HL-60 (cell line): ENCODE data around the gene TRIM67.

ENCODE experiments used
- DNase-seq, 2 experiments: peaks; one replicate each; pipeline ENCODE4 v3.0.0-alpha.2; 2010 to 2020; ENCODE audit warnings: low read depth in 1 of 2, low spot score in 1 of 2
- H3K27ac ChIP-seq: fragments of 250-450 bp; sonication (Bioruptor Pico); replicated peaks from 2 replicates; pipeline ENCODE4 v1.5.1; 2020; ENCODE audit warnings: mild to moderate bottlenecking, moderate library complexity
- H3K27me3 ChIP-seq: fragments of 250-450 bp; sonication (Bioruptor Pico); 2 replicates; pipeline ENCODE4 v1.5.1; 2021; ENCODE audit warnings: mild to moderate bottlenecking, moderate library complexity; ENCODE audit not compliant: insufficient read depth, poor library complexity, severe bottlenecking
- H3K4me3 ChIP-seq: replicated peaks from 2 replicates; pipeline ENCODE4 v1.5.1; 2011; ENCODE audit warnings: mild to moderate bottlenecking, control low read depth, low read length; ENCODE audit not compliant: insufficient read depth
- GABPA ChIP-seq: IDR thresholded peaks from 2 replicates; pipeline ENCODE4 v1.6.1; 2012; ENCODE audit warnings: low read depth
- POLR2AphosphoS5 ChIP-seq: IDR thresholded peaks from 2 replicates; pipeline ENCODE4 v1.6.1; 2012; ENCODE audit warnings: low read depth
- SPI1 ChIP-seq: IDR thresholded peaks from 2 replicates; pipeline ENCODE4 v1.6.1; 2012; ENCODE audit warnings: low read depth, mild to moderate bottlenecking, borderline replicate concordance
- TF ChIP-seq, protein P1 (sequence below): IDR thresholded peaks from one replicate; pipeline ENCODE4 v1.5.1; 2011; ENCODE audit warnings: low read length, control low read depth, inconsistent platforms; ENCODE audit not compliant: insufficient read depth
- TF ChIP-seq, protein P2 (sequence below): IDR thresholded peaks from 2 replicates; pipeline ENCODE4 v1.6.1; 2012; ENCODE audit warnings: low read depth; ENCODE audit not compliant: insufficient replicate concordance

Gene TRIM67

GRCh38 chr1:231177226-231177625, 15.4 kb downstream of the TRIM67 start:
- peaks cover 10% of the 10 kb centered on the region for H3K27me3 ChIP-seq
- no peak overlapping the region for H3K27ac ChIP-seq
- TF ChIP-seq, protein P1, sequence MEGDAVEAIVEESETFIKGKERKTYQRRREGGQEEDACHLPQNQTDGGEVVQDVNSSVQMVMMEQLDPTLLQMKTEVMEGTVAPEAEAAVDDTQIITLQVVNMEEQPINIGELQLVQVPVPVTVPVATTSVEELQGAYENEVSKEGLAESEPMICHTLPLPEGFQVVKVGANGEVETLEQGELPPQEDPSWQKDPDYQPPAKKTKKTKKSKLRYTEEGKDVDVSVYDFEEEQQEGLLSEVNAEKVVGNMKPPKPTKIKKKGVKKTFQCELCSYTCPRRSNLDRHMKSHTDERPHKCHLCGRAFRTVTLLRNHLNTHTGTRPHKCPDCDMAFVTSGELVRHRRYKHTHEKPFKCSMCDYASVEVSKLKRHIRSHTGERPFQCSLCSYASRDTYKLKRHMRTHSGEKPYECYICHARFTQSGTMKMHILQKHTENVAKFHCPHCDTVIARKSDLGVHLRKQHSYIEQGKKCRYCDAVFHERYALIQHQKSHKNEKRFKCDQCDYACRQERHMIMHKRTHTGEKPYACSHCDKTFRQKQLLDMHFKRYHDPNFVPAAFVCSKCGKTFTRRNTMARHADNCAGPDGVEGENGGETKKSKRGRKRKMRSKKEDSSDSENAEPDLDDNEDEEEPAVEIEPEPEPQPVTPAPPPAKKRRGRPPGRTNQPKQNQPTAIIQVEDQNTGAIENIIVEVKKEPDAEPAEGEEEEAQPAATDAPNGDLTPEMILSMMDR, result no peak
- TF ChIP-seq GABPA (no peak), SPI1 (no peak), POLR2AphosphoS5 (no peak)
- TF ChIP-seq, protein P2, sequence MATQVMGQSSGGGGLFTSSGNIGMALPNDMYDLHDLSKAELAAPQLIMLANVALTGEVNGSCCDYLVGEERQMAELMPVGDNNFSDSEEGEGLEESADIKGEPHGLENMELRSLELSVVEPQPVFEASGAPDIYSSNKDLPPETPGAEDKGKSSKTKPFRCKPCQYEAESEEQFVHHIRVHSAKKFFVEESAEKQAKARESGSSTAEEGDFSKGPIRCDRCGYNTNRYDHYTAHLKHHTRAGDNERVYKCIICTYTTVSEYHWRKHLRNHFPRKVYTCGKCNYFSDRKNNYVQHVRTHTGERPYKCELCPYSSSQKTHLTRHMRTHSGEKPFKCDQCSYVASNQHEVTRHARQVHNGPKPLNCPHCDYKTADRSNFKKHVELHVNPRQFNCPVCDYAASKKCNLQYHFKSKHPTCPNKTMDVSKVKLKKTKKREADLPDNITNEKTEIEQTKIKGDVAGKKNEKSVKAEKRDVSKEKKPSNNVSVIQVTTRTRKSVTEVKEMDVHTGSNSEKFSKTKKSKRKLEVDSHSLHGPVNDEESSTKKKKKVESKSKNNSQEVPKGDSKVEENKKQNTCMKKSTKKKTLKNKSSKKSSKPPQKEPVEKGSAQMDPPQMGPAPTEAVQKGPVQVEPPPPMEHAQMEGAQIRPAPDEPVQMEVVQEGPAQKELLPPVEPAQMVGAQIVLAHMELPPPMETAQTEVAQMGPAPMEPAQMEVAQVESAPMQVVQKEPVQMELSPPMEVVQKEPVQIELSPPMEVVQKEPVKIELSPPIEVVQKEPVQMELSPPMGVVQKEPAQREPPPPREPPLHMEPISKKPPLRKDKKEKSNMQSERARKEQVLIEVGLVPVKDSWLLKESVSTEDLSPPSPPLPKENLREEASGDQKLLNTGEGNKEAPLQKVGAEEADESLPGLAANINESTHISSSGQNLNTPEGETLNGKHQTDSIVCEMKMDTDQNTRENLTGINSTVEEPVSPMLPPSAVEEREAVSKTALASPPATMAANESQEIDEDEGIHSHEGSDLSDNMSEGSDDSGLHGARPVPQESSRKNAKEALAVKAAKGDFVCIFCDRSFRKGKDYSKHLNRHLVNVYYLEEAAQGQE, result no peak
- H3K4me3 ChIP-seq, result no peak overlapping the region
- DNase-seq, result no peak

DNA sequence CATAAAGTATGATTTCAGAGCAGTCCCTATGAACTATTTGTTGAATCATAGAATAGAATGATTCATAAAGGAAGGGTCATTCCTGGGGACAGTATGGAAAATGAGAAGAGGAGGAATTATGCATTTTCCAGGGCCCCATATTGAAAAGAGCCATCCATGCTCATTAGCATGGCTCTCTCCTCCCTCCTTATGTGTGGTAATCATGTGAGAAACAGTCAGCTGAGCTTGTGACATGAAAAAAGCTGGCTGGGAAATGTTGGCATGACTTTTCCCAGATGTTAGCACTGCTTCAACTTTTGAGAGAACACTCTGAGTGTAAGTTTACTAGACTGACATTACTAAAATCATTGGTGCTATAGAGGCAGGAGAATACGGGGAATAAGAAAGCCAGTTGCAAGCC, 16.1 kb downstream of the TRIM67 start:
- Histone ChIP-seq H3K27ac (no peak overlapping the region), H3K4me3 (no peak overlapping the region), H3K27me3 (peaks cover 13% of the 10 kb centered on the region)
- TF ChIP-seq POLR2AphosphoS5, result no peak
- TF ChIP-seq GABPA, result no peak
- DNase-seq, result no peak

- no peak for DNase-seq
- H3K27me3 ChIP-seq, result peaks cover 13% of the 10 kb centered on the region
Observed at GRCh38 chr1:231178970-231179369, 17.1 kb downstream of the TRIM67 start.

DNA sequence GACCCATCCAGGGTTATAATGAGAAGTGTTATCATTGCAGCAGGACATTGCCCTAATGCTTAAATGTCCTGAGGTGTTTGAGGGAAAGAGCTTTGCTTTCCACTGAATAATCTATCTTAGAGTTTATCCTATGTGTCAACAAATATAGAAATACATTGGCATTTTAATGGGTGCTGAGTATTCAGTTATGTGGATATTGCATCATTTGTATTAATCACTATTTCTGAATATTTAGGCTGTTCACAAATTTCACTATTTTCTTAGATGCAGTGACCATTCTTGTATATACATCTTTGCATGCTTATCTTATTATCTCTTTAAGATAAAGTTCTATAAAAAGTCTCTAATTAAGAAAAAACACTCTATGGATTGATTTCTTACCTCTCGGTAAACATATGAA, 18.2 kb downstream of the TRIM67 start:
- DNase-seq, result no peak
- peaks cover 15% of the 10 kb centered on the region for H3K27me3 ChIP-seq
- no peak for TF ChIP-seq GABPA
- no peak for TF ChIP-seq SPI1
- TF ChIP-seq, protein P1, result no peak
- TF ChIP-seq, protein P2, result no peak
- no peak for TF ChIP-seq POLR2AphosphoS5
- no peak overlapping the region for H3K27ac ChIP-seq
- H3K4me3 ChIP-seq, result no peak overlapping the region

More at GRCh38 chr1:231178970-231179369, 17.1 kb downstream of the TRIM67 start:
- Histone ChIP-seq H3K27ac (no peak overlapping the region), H3K4me3 (no peak overlapping the region)
- TF ChIP-seq, protein P1, result no peak
- no peak for TF ChIP-seq GABPA
- no peak for TF ChIP-seq POLR2AphosphoS5
- no peak for TF ChIP-seq SPI1
- TF ChIP-seq, protein P2, result no peak
